SK-N-DZ (cell line): ENCODE results near the gene ENDOV.

Experiments
- DNase-seq: peaks from one replicate; pipeline ENCODE4 v3.0.0-alpha.2; 2015; ENCODE audit warnings: low spot score
- small RNA-seq, 2 experiments: library from RNA; depleted of rRNA; stranded (forward); fragments of <200 nt; gene quantifications; one replicate each; pipeline ENCODE3, GENCODE V24; 2014

Gene ENDOV

DNA sequence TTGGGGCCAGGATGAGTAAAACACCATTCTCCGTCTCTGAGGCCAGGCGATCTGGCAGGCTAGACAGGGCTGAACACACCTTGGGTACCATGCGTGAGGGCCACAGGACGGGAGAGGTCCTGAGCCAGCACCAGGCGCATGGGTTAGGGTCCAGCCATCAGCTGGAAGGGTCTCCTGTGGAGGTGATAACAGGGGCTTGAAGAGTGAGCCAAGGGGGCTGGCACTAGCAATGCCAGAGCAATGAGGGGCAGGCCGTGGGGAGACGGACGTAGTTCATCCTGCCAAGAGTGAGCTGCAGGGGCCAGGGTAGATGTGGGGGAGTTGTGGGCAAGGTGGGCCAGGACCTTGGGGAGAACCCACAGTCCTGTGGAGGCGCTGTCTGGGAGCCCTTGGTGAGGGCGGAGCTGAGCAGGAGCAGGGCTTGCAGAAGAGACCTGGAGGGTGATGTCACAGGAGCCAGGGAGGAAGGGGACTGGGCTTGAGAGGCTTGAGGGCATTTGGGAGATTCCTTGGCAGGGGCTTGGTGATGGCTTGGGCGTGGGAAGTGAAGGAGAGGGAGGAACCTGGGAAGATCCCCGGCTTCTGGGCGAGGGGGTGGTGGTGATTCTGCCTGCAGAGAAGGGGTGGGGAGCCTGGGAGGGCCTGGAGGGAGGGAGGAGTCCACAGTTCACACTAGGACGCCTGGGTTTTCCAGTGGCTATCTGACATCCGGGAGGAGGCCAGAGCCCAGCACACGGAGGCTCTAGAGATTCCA, 67.8 kb downstream of the ENDOV start:
- no peak for DNase-seq

- peak; percentile 91 for DNase-seq
Observed at GRCh38 chr17:80485846-80486245, 70.9 kb downstream of the ENDOV start.

- DNase-seq: peak; percentile 67
Observed at GRCh38 chr17:80486692-80487091, 71.7 kb downstream of the ENDOV start.

- DNase-seq: no peak
Observed at GRCh38 chr17:80487511-80487910, 72.5 kb downstream of the ENDOV start.

Small RNA genes lying within 50 kb of the gene (small RNA-seq; reads per million reads assigned to genes)
- 0 to 0.04 reads per million in 2 experiments for gene MIR4730
